Measurements from ENCODE around the gene RBM4B.

Gene RBM4B

DNA sequence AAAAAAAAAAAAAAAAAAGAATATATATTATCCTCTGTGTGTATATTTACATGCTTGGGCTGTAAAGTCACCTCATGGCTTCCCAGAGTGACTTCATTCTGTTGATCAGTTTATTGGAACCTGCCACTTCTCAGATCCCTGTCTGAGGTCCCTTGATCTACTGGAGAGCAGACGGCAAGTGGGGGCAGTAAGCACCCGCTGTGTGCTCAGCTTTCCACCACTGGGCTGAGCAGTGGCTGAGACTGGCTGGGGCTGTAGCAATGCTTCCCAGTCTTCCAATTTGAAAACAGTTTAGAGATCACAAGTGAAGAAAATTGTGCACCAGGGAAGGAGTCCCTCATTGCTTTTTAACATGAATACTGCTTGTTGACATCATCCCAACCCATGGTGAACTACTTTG lies 6.9 kb upstream of the RBM4B start:
- Histone ChIP-seq H3K9me3 (ENCODE audit: low read length) (peaks cover 5% of the 10 kb centered on the region; the same call in 1 of the 2 replicates), H3K4me2 (ENCODE audit: low read length) (no peak overlapping the region), H3K27me3 (ENCODE audit: insufficient read depth, low read length) (no peaks in the 10 kb centered on the region), H3K9ac (ENCODE audit: low read length) (no peak overlapping the region), H3K27ac (ENCODE audit: low read depth, low read length, poor library complexity, severe bottlenecking) (no peak overlapping the region), H4K20me1 (ENCODE audit: insufficient read depth, low read length) (no peaks in the 10 kb centered on the region), H3F3A (ENCODE audit: insufficient read depth, low read length) (no peaks in the 10 kb centered on the region), H3K4me1 (ENCODE audit: insufficient read depth, low read length, severe bottlenecking) (no peaks in the 10 kb centered on the region), H3K4me3 (ENCODE audit: low read depth, low read length, poor library complexity, severe bottlenecking) (no peak overlapping the region), H3K79me2 (ENCODE audit: insufficient read depth, low read length) (no peaks in the 10 kb centered on the region), H3K9me2 (ENCODE audit: low read depth, low read length) (no peaks in the 10 kb centered on the region), H2AFZ (ENCODE audit: low read length) (no peak overlapping the region), H3K36me3 (ENCODE audit: insufficient read depth, low read length) (peaks cover 28% of the 10 kb centered on the region)
- TF ChIP-seq, protein P1, sequence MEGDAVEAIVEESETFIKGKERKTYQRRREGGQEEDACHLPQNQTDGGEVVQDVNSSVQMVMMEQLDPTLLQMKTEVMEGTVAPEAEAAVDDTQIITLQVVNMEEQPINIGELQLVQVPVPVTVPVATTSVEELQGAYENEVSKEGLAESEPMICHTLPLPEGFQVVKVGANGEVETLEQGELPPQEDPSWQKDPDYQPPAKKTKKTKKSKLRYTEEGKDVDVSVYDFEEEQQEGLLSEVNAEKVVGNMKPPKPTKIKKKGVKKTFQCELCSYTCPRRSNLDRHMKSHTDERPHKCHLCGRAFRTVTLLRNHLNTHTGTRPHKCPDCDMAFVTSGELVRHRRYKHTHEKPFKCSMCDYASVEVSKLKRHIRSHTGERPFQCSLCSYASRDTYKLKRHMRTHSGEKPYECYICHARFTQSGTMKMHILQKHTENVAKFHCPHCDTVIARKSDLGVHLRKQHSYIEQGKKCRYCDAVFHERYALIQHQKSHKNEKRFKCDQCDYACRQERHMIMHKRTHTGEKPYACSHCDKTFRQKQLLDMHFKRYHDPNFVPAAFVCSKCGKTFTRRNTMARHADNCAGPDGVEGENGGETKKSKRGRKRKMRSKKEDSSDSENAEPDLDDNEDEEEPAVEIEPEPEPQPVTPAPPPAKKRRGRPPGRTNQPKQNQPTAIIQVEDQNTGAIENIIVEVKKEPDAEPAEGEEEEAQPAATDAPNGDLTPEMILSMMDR (IDR thresholded peaks at IDR 0.05; ENCODE audit: low read length) = no peak
- TF ChIP-seq EZH2 (IDR thresholded peaks at IDR 0.05; ENCODE audit: borderline replicate concordance, low read length) = no peak

DNA sequence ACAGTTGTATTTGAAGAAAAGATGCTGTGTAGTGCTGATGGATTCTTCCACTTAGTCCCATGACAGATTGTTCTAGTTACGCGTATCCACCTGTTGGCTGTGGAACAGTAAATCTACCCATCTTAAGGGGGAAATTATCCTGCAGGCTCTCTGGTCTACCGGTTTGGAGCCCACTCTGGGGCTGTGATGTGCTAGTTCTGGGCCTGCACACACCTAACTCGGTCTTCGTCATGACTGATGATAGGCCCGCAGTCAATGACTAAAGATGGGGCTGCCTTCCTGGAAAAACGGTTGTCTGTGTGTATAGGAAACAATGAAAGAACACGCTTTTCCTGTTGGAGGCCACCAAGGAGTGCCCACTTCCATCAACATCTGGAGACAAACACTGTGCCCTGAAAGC lies 6.2 kb upstream of the RBM4B start:
- H3K4me2 ChIP-seq (ENCODE audit: low read length) = no peak overlapping the region
- H3F3A ChIP-seq (ENCODE audit: insufficient read depth, low read length) = no peaks in the 10 kb centered on the region
- no peak overlapping the region for H3K4me3 ChIP-seq (ENCODE audit: low read depth, low read length, poor library complexity, severe bottlenecking)
- peaks cover 5% of the 10 kb centered on the region; the same call in 1 of the 2 replicates for H3K9me3 ChIP-seq (ENCODE audit: low read length)
- no peak overlapping the region for H3K9ac ChIP-seq (ENCODE audit: low read length)
- H4K20me1 ChIP-seq (ENCODE audit: insufficient read depth, low read length) = no peaks in the 10 kb centered on the region
- H3K9me2 ChIP-seq (ENCODE audit: low read depth, low read length) = no peaks in the 10 kb centered on the region
- H3K79me2 ChIP-seq (ENCODE audit: insufficient read depth, low read length) = no peaks in the 10 kb centered on the region
- H2AFZ ChIP-seq (ENCODE audit: low read length) = no peak overlapping the region
- H3K27ac ChIP-seq (ENCODE audit: low read depth, low read length, poor library complexity, severe bottlenecking) = no peak overlapping the region
- H3K36me3 ChIP-seq (ENCODE audit: insufficient read depth, low read length) = peaks cover 27% of the 10 kb centered on the region
- H3K4me1 ChIP-seq (ENCODE audit: insufficient read depth, low read length, severe bottlenecking) = no peaks in the 10 kb centered on the region
- no peak for TF ChIP-seq EZH2 (IDR thresholded peaks at IDR 0.05; ENCODE audit: borderline replicate concordance, low read length)
- no peaks in the 10 kb centered on the region for H3K27me3 ChIP-seq (ENCODE audit: insufficient read depth, low read length)

GRCh38 chr11:66680966-66681645 lies 3.4 kb upstream of the RBM4B start:
- Histone ChIP-seq H3K9me3 (ENCODE audit: low read length) (peaks cover 5% of the 10 kb centered on the region; the same call in 1 of the 2 replicates), H3K79me2 (ENCODE audit: insufficient read depth, low read length) (peaks cover 3% of the 10 kb centered on the region; the same call in 1 of the 2 replicates), H2AFZ (ENCODE audit: low read length) (no peak overlapping the region), H3K27ac (ENCODE audit: low read depth, low read length, poor library complexity, severe bottlenecking) (no peak overlapping the region), H3K27me3 (ENCODE audit: insufficient read depth, low read length) (no peaks in the 10 kb centered on the region), H3K9me2 (ENCODE audit: low read depth, low read length) (no peaks in the 10 kb centered on the region), H3K36me3 (ENCODE audit: insufficient read depth, low read length) (peaks cover 12% of the 10 kb centered on the region), H3K9ac (ENCODE audit: low read length) (no peak overlapping the region), H3K4me3 (ENCODE audit: low read depth, low read length, poor library complexity, severe bottlenecking) (no peak overlapping the region), H3K4me2 (ENCODE audit: low read length) (no peak overlapping the region), H3F3A (ENCODE audit: insufficient read depth, low read length) (peaks cover 4% of the 10 kb centered on the region; the same call in 1 of the 2 replicates), H4K20me1 (ENCODE audit: insufficient read depth, low read length) (no peaks in the 10 kb centered on the region), H3K4me1 (ENCODE audit: insufficient read depth, low read length, severe bottlenecking) (peaks cover 17% of the 10 kb centered on the region)
- TF ChIP-seq, protein P1 (IDR thresholded peaks at IDR 0.05; ENCODE audit: low read length) = no peak
- no peak for TF ChIP-seq EZH2 (IDR thresholded peaks at IDR 0.05; ENCODE audit: borderline replicate concordance, low read length)

All from OCI-LY1 (cell line).